GM18870 (cell line): ENCODE measurements around the gene C18orf32.
A peak's percentile ranks its signal among the peaks of the same experiment; 100 is the strongest.
"Not testable (repeated sequence)": the region's sequence is repeated elsewhere in the genome, so short reads cannot be mapped to it uniquely, and the experiment has no call there.

Source experiments
- ATAC-seq: cut with Tn5 transposase; IDR thresholded peaks from one replicate; pipeline ENCODE4 v1.9.1; 2021; ENCODE audit warnings: moderate library complexity; ENCODE audit not compliant: unreplicated experiment

C18orf32 gene

GRCh38 chr18:49503931-49504330 lies 16.9 kb upstream of the C18orf32 start:
- ATAC-seq, result no peak

GRCh38 chr18:49500201-49500921 lies 13.3 kb upstream of the C18orf32 start:
- no peak for ATAC-seq

- ATAC-seq, result no peak
Observed at GRCh38 chr18:49499046-49499637, 12.1 kb upstream of the C18orf32 start.

- no peak for ATAC-seq
Observed at GRCh38 chr18:49495480-49495879, 8.4 kb upstream of the C18orf32 start.

- ATAC-seq, result no peak
Observed at GRCh38 chr18:49495076-49495475, 8.0 kb upstream of the C18orf32 start.

- no peak for ATAC-seq
Observed at GRCh38 chr18:49494660-49495059, 7.6 kb upstream of the C18orf32 start.

GRCh38 chr18:49492694-49493033 lies 5.6 kb upstream of the C18orf32 start:
- ATAC-seq, result no peak

- peak; percentile 61 for ATAC-seq
Observed at GRCh38 chr18:49491857-49492693, 5.0 kb upstream of the C18orf32 start, which contains the start of gene RPL17. Gene RPL17, minus strand, starts transcription at chr18:49492465.

- no peak for ATAC-seq
Observed at GRCh38 chr18:49491534-49491856, 4.5 kb upstream of the C18orf32 start.

GRCh38 chr18:49490246-49490762 lies 3.3 kb upstream of the C18orf32 start:
- ATAC-seq, result no peak

- no peak for ATAC-seq
Observed at GRCh38 chr18:49487711-49488310, 777 bp upstream of the C18orf32 start.

- ATAC-seq, result no peak
Observed at GRCh38 chr18:49486606-49486952, 455 bp downstream of the C18orf32 start.

GRCh38 chr18:49486134-49486533 lies 900 bp downstream of the C18orf32 start:
- ATAC-seq, result no peak

GRCh38 chr18:49483198-49483597 lies 3.8 kb downstream of the C18orf32 start:
- ATAC-seq, result no peak

- no peak for ATAC-seq
Observed at GRCh38 chr18:49481907-49482306, 5.1 kb downstream of the C18orf32 start.

- no peak for ATAC-seq
Observed at GRCh38 chr18:49481317-49481716, 5.7 kb downstream of the C18orf32 start.

GRCh38 chr18:49479381-49480137 lies 7.5 kb downstream of the C18orf32 start:
- no peak for ATAC-seq

GRCh38 chr18:49476664-49477411 lies 10.2 kb downstream of the C18orf32 start:
- ATAC-seq, result no peak

GRCh38 chr18:49474935-49475334 lies 12.1 kb downstream of the C18orf32 start:
- ATAC-seq, result not testable (repeated sequence)

- ATAC-seq, result no peak
Observed at GRCh38 chr18:49473721-49474120, 13.3 kb downstream of the C18orf32 start.
